H1 (cell line): ENCODE data around the gene RPP30. TPM values are rescaled to one million over a fixed set of nuclear protein-coding genes. Genes with fewer than 3 reads are reported as not detected.
A peak's percentile ranks its signal among the peaks of the same experiment; 100 is the strongest.

Source experiments
- CTCF ChIA-PET: fragments of 300-600 bp; sonication (Branson Sonifier 250); formaldehyde crosslinking; loops from one replicate; lab custom pipeline; 2021; ENCODE audit not compliant: partially characterized antibody; lab: Charles Lee
- POLR2A ChIA-PET: fragments of 300-600 bp; sonication (Branson Sonifier 250); formaldehyde crosslinking; loops from one replicate; lab custom pipeline; 2021; ENCODE audit warnings: inconsistent platforms; ENCODE audit not compliant: partially characterized antibody; lab: Charles Lee
- DNase-seq, 2 experiments: peaks; one replicate each; pipeline versions ENCODE4 v3.0.0 to v3.0.0-alpha.2; 2010 to 2022; ENCODE audit warnings: low spot score in 2 of 2, low read depth in 1 of 2, mixed read lengths in 1 of 2
- FAIRE-seq: peaks from 2 replicates; lab custom pipeline; 2011; peaks lifted over from hg19 to GRCh38; lab: Jason Lieb, UNC
- H2AFZ ChIP-seq: 2 replicates; pipeline ENCODE4 v1.8.1; 2012; ENCODE audit warnings: low read length, inconsistent platforms
- H2AK5ac ChIP-seq: 2 replicates; pipeline ENCODE4 v1.6.1; 2013; ENCODE audit warnings: low read depth, low read length
- H2BK120ac ChIP-seq: replicated peaks from 2 replicates; pipeline ENCODE3; 2013; ENCODE audit warnings: low read depth, low read length, inconsistent platforms
- H2BK12ac ChIP-seq: 2 replicates; pipeline ENCODE4 v1.6.1; 2013; ENCODE audit warnings: low read depth, low read length
- H2BK15ac ChIP-seq: 2 replicates; pipeline ENCODE4 v1.6.1; 2013; ENCODE audit warnings: low read length
- H2BK20ac ChIP-seq: 2 replicates; pipeline ENCODE4 v1.6.1; 2013; ENCODE audit warnings: low read length
- H2BK5ac ChIP-seq: 2 replicates; pipeline ENCODE4 v1.6.1; 2013; ENCODE audit warnings: low read depth, low read length
- H3K14ac ChIP-seq: 2 replicates; pipeline ENCODE4 v1.6.1; 2013; ENCODE audit warnings: inconsistent platforms; ENCODE audit not compliant: insufficient read length
- H3K18ac ChIP-seq: 2 replicates; pipeline ENCODE4 v1.6.1; 2013; ENCODE audit warnings: low read length; ENCODE audit errors: extremely low read depth
- H3K23ac ChIP-seq: 2 replicates; pipeline ENCODE4 v1.6.1; 2013; ENCODE audit warnings: inconsistent platforms; ENCODE audit not compliant: insufficient read length
- H3K23me2 ChIP-seq: 2 replicates; pipeline ENCODE4 v1.6.1; 2013; ENCODE audit warnings: low read depth, low read length
- H3K27ac ChIP-seq: 2 replicates; pipeline ENCODE4 v1.6.1; 2011; ENCODE audit warnings: low read depth, low read length, inconsistent platforms
- H3K27me3 ChIP-seq, 4 experiments: replicated peaks in 1 of 4; 1 replicate in 1 of 4; 2 replicates in 3 of 4; pipeline versions ENCODE4 v1.6.1 to v1.8.1; 2011 to 2013; ENCODE audit warnings: low read length in 3 of 4, mild to moderate bottlenecking in 3 of 4, inconsistent platforms in 2 of 4, mixed read lengths in 2 of 4, moderate library complexity in 1 of 4; ENCODE audit not compliant: control insufficient read depth in 3 of 4, insufficient read depth in 3 of 4; ENCODE audit errors: extremely low read depth in 1 of 4
- H3K36me3 ChIP-seq, 4 experiments: 2 replicates each; pipeline versions ENCODE4 v1.6.1 to v1.8.1; 2011 to 2013; ENCODE audit warnings: mild to moderate bottlenecking in 4 of 4, low read length in 3 of 4, moderate library complexity in 2 of 4, control low read depth in 1 of 4, inconsistent platforms in 1 of 4; ENCODE audit not compliant: insufficient read depth in 4 of 4, control insufficient read depth in 2 of 4
- H3K4ac ChIP-seq: replicated peaks from 2 replicates; pipeline ENCODE3; 2013; ENCODE audit warnings: low read length, low read depth, mixed read lengths, inconsistent platforms; ENCODE audit not compliant: insufficient read length
- H3K4me1 ChIP-seq, 4 experiments: replicated peaks in 1 of 4; 1 replicate in 1 of 4; 2 replicates in 3 of 4; pipeline versions ENCODE4 v1.6.1 to v1.8.1; 2011 to 2013; ENCODE audit warnings: low read length in 3 of 4, inconsistent platforms in 2 of 4, mixed read lengths in 1 of 4; ENCODE audit not compliant: insufficient read depth in 4 of 4, control insufficient read depth in 3 of 4
- H3K4me2 ChIP-seq, 2 experiments: 2 replicates each; pipeline versions ENCODE4 v1.6.1 to v1.8.1; 2011 to 2013; ENCODE audit warnings: low read depth in 2 of 2, low read length in 2 of 2, control low read depth in 1 of 2, inconsistent platforms in 1 of 2, mild to moderate bottlenecking in 1 of 2; ENCODE audit not compliant: insufficient read depth in 1 of 2
- H3K4me3 ChIP-seq, 4 experiments: fragments of 200-600, 300-600 bp in 1 of 4; sonication (generic), shearing (Covaris generic), sonication (Bioruptor Twin) in 1 of 4; 2 replicates each; pipeline versions ENCODE4 v1.5.1 to v1.8.1; 2011 to 2016; ENCODE audit warnings: low read length in 4 of 4, low read depth in 3 of 4, control low read depth in 2 of 4, inconsistent platforms in 2 of 4, mild to moderate bottlenecking in 2 of 4, mixed read lengths in 1 of 4, moderate library complexity in 1 of 4; ENCODE audit not compliant: insufficient read depth in 2 of 4; ENCODE audit errors: extremely low read depth in 1 of 4
- H3K56ac ChIP-seq: replicated peaks from 2 replicates; pipeline ENCODE3; 2013; ENCODE audit warnings: low read depth, mild to moderate bottlenecking, mixed read lengths, low read length, inconsistent platforms; ENCODE audit not compliant: insufficient read length
- H3K79me1 ChIP-seq: 2 replicates; pipeline ENCODE4 v1.6.1; 2013; ENCODE audit warnings: low read depth, low read length, control low read depth
- H3K79me2 ChIP-seq, 2 experiments: 2 replicates each; pipeline versions ENCODE4 v1.6.1 to v1.8.1; 2012 to 2013; ENCODE audit warnings: low read length in 2 of 2, mild to moderate bottlenecking in 2 of 2, inconsistent platforms in 1 of 2; ENCODE audit not compliant: insufficient read depth in 2 of 2, control insufficient read depth in 1 of 2
- H3K9ac ChIP-seq, 4 experiments: replicated peaks in 1 of 4; 1 replicate in 1 of 4; 2 replicates in 3 of 4; pipeline versions ENCODE4 v1.6.1 to v1.8.1; 2011 to 2013; ENCODE audit warnings: low read depth in 3 of 4, low read length in 3 of 4, control low read depth in 2 of 4, mild to moderate bottlenecking in 2 of 4, moderate library complexity in 2 of 4, inconsistent platforms in 1 of 4; ENCODE audit errors: extremely low read depth in 1 of 4
- H3K9me3 ChIP-seq, 2 experiments: 2 replicates each; pipeline versions ENCODE4 v1.6.1 to v1.8.1; 2012 to 2013; ENCODE audit warnings: mild to moderate bottlenecking in 2 of 2, moderate library complexity in 2 of 2, control low read depth in 1 of 2, inconsistent platforms in 1 of 2, low read depth in 1 of 2, low read length in 1 of 2, mixed read lengths in 1 of 2; ENCODE audit not compliant: insufficient read depth in 2 of 2
- H4K20me1 ChIP-seq, 2 experiments: replicated peaks in 1 of 2; 2 replicates each; pipeline versions ENCODE3 to v1.8.1; 2011 to 2013; ENCODE audit warnings: inconsistent platforms in 2 of 2, low read length in 2 of 2, mild to moderate bottlenecking in 1 of 2; ENCODE audit not compliant: insufficient read depth in 2 of 2, control insufficient read depth in 1 of 2
- H4K5ac ChIP-seq: 2 replicates; pipeline ENCODE4 v1.6.1; 2013; ENCODE audit warnings: low read length, low read depth, mixed read lengths, inconsistent platforms; ENCODE audit not compliant: insufficient read length
- H4K8ac ChIP-seq: 2 replicates; pipeline ENCODE4 v1.8.0; 2013; ENCODE audit warnings: mild to moderate bottlenecking, moderate library complexity, low read length, inconsistent platforms; ENCODE audit not compliant: insufficient read depth; ENCODE audit errors: extremely low read depth
- H4K91ac ChIP-seq: replicated peaks from 2 replicates; pipeline ENCODE3; 2013; ENCODE audit warnings: low read length, mixed read lengths, inconsistent platforms; ENCODE audit not compliant: insufficient read length
- ASH2L ChIP-seq: fragments of 200-600, 300-600 bp; sonication (generic); IDR thresholded peaks from one replicate; pipeline ENCODE4 v1.7.1; 2017; ENCODE audit warnings: low read length
- BRCA1 ChIP-seq: IDR thresholded peaks from 2 replicates; pipeline ENCODE4 v1.6.1; 2012; ENCODE audit warnings: low read depth, low read length, improper control_type of control experiment
- CTCF ChIP-seq, 3 experiments: IDR thresholded peaks; 1 replicate in 2 of 3; 2 replicates in 1 of 3; pipeline versions ENCODE4 v1.5.1 to v1.6.1; 2011; ENCODE audit warnings: low read length in 3 of 3, mild to moderate bottlenecking in 3 of 3, inconsistent platforms in 2 of 3, low read depth in 1 of 3, moderate library complexity in 1 of 3; ENCODE audit not compliant: insufficient read depth in 1 of 3; ENCODE audit errors: control extremely low read depth in 1 of 3
- EZH2 ChIP-seq: fragments of 200-600 bp; sonication (generic); IDR thresholded peaks from 2 replicates; pipeline ENCODE4 v1.7.1; 2012; ENCODE audit warnings: low read depth, mild to moderate bottlenecking, moderate library complexity, low read length, inconsistent platforms; ENCODE audit not compliant: severe bottlenecking
- PHF8 ChIP-seq: fragments of 200-600 bp; sonication (generic); conservative IDR thresholded peaks from 2 replicates; pipeline ENCODE4 v1.7.1; 2012; ENCODE audit warnings: low read depth, mild to moderate bottlenecking, inconsistent platforms, low read length, moderate library complexity
- RXRA ChIP-seq: IDR thresholded peaks from 2 replicates; pipeline ENCODE4 v1.6.1; 2011; ENCODE audit warnings: low read depth, mild to moderate bottlenecking, low read length, moderate library complexity; ENCODE audit not compliant: insufficient read depth
- SAP30 ChIP-seq: fragments of 300-600 bp; sonication (generic); IDR thresholded peaks from 2 replicates; pipeline ENCODE4 v1.7.1; 2012; ENCODE audit warnings: low read length, moderate library complexity, mild to moderate bottlenecking, inconsistent platforms; ENCODE audit not compliant: insufficient read depth, insufficient replicate concordance
- SP1 ChIP-seq: IDR thresholded peaks from 2 replicates; pipeline ENCODE4 v1.6.1; 2011; ENCODE audit warnings: low read depth, low read length
- SUZ12 ChIP-seq: fragments of 200-600 bp; sonication (generic); IDR thresholded peaks from 2 replicates; pipeline ENCODE4 v1.6.1; 2012; ENCODE audit warnings: mild to moderate bottlenecking, inconsistent platforms, low read length, moderate library complexity, mixed read lengths
- WGBS, 2 experiments: shearing (Covaris generic) in 1 of 2; methylation state at CpG; one replicate each; pipeline versions ENCODE4 v1.1.6 to v1.1.7; 2013 to 2015; ENCODE audit warnings: low lambda C conversion rate in 2 of 2, mixed read lengths in 2 of 2, inconsistent platforms in 1 of 2, low coverage in 1 of 2, missing lambda C conversion rate in 1 of 2; ENCODE audit not compliant: insufficient replicate concordance in 2 of 2, insufficient coverage in 1 of 2, insufficient read length in 1 of 2; ENCODE audit errors: extremely low coverage in 1 of 2, missing lambda C conversion rate in 1 of 2; 5-methylcytosine and 5-hydroxymethylcytosine counted together
- polyA plus RNA-seq, 7 experiments: library from polyadenylated mRNA; depleted of rRNA in 3 of 7; stranded (reverse) in 5 of 7; unstranded in 2 of 7; fragments of >200 nt in 5 of 7; fragments of 200-250 nt in 2 of 7; gene quantifications; 1 replicate in 5 of 7; 2 replicates in 1 of 7; 4 replicates in 1 of 7; pipeline versions ENCODE4 v1.2.1 to v1.2.3, GENCODE V29; 2011 to 2013; ENCODE audit warnings: missing spikeins in 2 of 7, mixed read lengths in 2 of 7
- total RNA-seq: library from RNA; stranded (reverse); fragmentation: NEBNext Ultra II Directional; extraction: Animal tissue kit (Norgen Biotek cat#: 25700); gene quantifications from 2 replicates; pipeline ENCODE4 v1.2.1, GENCODE V29; 2021

RPP30 gene
- total and polyA plus RNA-seq, 2 of the 8 experiments (the other 6 are each of a cell fraction or from before 2014, with no cell fraction given), result 38.9 to 79.7 TPM

- H2AK5ac ChIP-seq, result no peak overlapping the region
- H3K4ac ChIP-seq, result no peak overlapping the region
- H3K79me2 ChIP-seq, result no peaks in the 10 kb centered on the region
- peaks cover 59 to 79% (median 76%) of the 10 kb centered on the region in 4 experiments for H3K27me3 ChIP-seq
- no peak overlapping the region for H2AFZ ChIP-seq
- H3K9me3 ChIP-seq, result no peaks in the 10 kb centered on the region; a peak in 1 of 4 replicates
- H3K23ac ChIP-seq, result no peak overlapping the region
- CTCF ChIA-PET, result interaction anchor here (0.7 to 4.2 kb wide), 3 partner anchors 56 to 335 kb away, joined by 3 to 13 read pairs (median 5); no protein-coding TSS in a partner anchor
- H3K23me2 ChIP-seq, result no peaks in the 10 kb centered on the region
- no peak overlapping the region for H4K91ac ChIP-seq
- H3K14ac ChIP-seq, result no peak overlapping the region
- H4K20me1 ChIP-seq, result peaks cover 0 to 3% of the 10 kb centered on the region in 2 experiments
- no peak overlapping the region for H3K9ac ChIP-seq
- no peak overlapping the region for H3K27ac ChIP-seq
- DNase-seq (no peak), FAIRE-seq (no peak)
- H2BK120ac ChIP-seq, result no peak overlapping the region
- no peaks in the 10 kb centered on the region; a peak in 1 of 7 replicates for H3K4me1 ChIP-seq
- H4K5ac ChIP-seq, result no peak overlapping the region
- H2BK5ac ChIP-seq, result no peak overlapping the region
- POLR2A ChIA-PET, result no interaction called here
- no peak overlapping the region for H3K4me3 ChIP-seq
- H3K79me1 ChIP-seq, result no peaks in the 10 kb centered on the region
- H3K4me2 ChIP-seq, result no peak overlapping the region
- no peak overlapping the region for H3K18ac ChIP-seq
- H4K8ac ChIP-seq, result no peak overlapping the region
- WGBS, 2 experiments, result 90% methylated on average over 10 of the region's 10 CpGs; no CpG with 5 or more reads in 1 of the 2 experiments
- H3K56ac ChIP-seq, result no peak overlapping the region
- H2BK12ac ChIP-seq, result no peak overlapping the region
- no peak overlapping the region for H2BK15ac ChIP-seq
- H2BK20ac ChIP-seq, result no peak overlapping the region
- no peaks in the 10 kb centered on the region for H3K36me3 ChIP-seq
- 0 out of 2 replicates have a peak, but pooled peaks have one; percentile 19 for TF ChIP-seq SUZ12
- no peak for TF ChIP-seq CTCF (IDR thresholded peaks at IDR 0.05; ENCODE audit: control extremely low read depth in 1 of 3, insufficient read depth in 1 of 3, low read depth in 1 of 3, low read length in 3 of 3)
- TF ChIP-seq SAP30, result no peak
- TF ChIP-seq EZH2, result peak; percentile 31
- no peak for TF ChIP-seq BRCA1
- TF ChIP-seq RXRA, result no peak
- no peak for TF ChIP-seq ASH2L
- no peak for TF ChIP-seq SP1
- no peak for TF ChIP-seq PHF8
Observed at GRCh38 chr10:90914992-90915765, 43.4 kb downstream of the RPP30 start.
